ENCODE measurements around the gene SDHA.

SDHA gene

GRCh38 chr5:189486-189885 is 28.6 kb upstream of the SDHA start:
- no peak for TF ChIP-seq CTCF (IDR thresholded peaks at IDR 0.05; ENCODE audit: borderline replicate concordance, insufficient read depth, low read depth, low read length)
- H3K4me3 ChIP-seq (ENCODE audit: low read depth, low read length) = no peak overlapping the region

DNA sequence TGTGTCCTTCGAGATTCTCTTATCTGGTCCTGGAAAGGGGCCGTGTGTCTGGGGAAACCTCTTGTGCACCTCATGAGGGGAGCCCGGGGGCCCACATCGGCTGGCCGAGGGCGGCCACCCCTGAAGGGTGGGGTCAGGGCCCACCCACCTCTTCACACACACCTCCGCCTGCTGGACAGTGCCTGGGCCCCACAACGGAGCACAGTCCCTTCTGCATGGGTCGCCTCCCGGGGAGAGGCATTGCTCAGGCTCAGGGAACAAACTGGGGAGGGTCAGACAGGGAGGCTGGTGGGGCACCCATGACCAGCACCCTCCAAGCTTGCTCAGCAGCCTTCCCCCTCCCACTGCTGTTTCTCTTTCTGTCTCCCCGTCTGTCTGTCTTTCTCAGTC is 28.1 kb upstream of the SDHA start:
- TF ChIP-seq CTCF (IDR thresholded peaks at IDR 0.05; ENCODE audit: borderline replicate concordance, insufficient read depth, low read depth, low read length) = no peak
- no peak overlapping the region for H3K4me3 ChIP-seq (ENCODE audit: low read depth, low read length)

GRCh38 chr5:190366-191035 is 27.6 kb upstream of the SDHA start:
- H3K4me3 ChIP-seq (ENCODE audit: low read depth, low read length) = no peak overlapping the region
- no peak for TF ChIP-seq CTCF (IDR thresholded peaks at IDR 0.05; ENCODE audit: borderline replicate concordance, insufficient read depth, low read depth, low read length)

DNA sequence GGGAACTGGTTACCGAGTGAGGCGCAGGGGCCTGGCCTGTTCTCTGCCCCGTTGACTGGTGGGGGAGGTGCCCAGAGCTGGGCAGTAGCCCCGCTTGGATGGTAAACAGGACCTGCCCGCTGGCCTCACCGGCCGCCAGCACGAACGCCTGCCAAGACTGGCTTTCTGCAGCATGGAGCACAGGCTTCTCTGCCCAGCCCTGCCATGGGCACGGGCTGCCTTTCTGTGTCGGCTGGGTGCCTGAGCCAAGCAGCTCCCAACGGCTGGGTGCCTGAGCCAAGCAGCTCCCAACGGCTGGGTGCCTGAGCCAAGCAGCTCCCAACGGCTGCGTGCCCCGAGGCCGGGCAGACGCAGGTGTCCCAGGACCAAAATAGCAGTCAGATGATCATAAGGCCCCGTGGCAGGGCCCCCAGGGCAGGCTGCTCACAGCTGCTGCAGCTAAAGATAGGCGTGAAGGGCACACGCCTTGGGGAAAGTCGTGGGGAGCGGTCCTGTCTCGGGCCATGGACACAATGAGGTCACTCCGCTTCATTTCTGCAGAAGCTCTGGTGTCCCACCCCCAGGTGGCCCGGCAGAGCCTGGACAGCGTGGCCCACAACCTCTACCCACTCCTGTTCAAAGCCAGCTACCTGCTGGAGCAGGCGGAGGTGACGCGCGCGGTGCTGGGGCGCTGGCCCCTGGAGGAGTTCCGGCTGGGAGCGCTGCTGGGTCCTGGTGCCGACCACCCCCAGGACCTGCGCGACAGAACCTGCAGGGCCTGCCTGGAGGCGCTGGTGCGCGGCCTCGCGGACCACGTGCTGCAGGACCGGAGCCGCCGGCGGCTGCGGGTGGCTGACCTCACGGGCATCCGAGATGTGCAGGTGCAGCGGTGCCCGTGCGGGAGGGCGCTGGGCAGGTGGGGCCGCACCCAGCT is 26.8 kb upstream of the SDHA start, which contains the start of gene LRRC14B:
Gene LRRC14B (plus strand): TSS at position 460 of the 913 bp plus-strand sequence. CDS start 44 bp downstream, at position 504.
- no peak for TF ChIP-seq CTCF (IDR thresholded peaks at IDR 0.05; ENCODE audit: borderline replicate concordance, insufficient read depth, low read depth, low read length)
- no peak within 1 kb of the TSS for H3K4me3 ChIP-seq (ENCODE audit: low read depth, low read length)

GRCh38 chr5:191949-192690 is 26.0 kb upstream of the SDHA start:
- no peak for TF ChIP-seq CTCF (IDR thresholded peaks at IDR 0.05; ENCODE audit: borderline replicate concordance, insufficient read depth, low read depth, low read length)
- no peak overlapping the region for H3K4me3 ChIP-seq (ENCODE audit: low read depth, low read length)

- no peak overlapping the region for H3K4me3 ChIP-seq (ENCODE audit: low read depth, low read length)
- no peak for TF ChIP-seq CTCF (IDR thresholded peaks at IDR 0.05; ENCODE audit: borderline replicate concordance, insufficient read depth, low read depth, low read length)
These were observed 25.5 kb upstream of the SDHA start for GRCh38 chr5:192691-192969.
